DND-41 (cell line): ENCODE results near the gene NIT1.
"Not testable (repeated sequence)": the region's sequence is repeated elsewhere in the genome, so short reads cannot be mapped to it uniquely, and the experiment has no call there.

Experiments
- CTCF ChIP-seq: IDR thresholded peaks from 2 replicates; pipeline ENCODE4 v1.5.1; 2012; ENCODE audit warnings: borderline replicate concordance, low read length, moderate library complexity, mild to moderate bottlenecking; ENCODE audit not compliant: poor library complexity, severe bottlenecking; ENCODE audit errors: extremely low read depth
- EZH2 ChIP-seq: IDR thresholded peaks from 3 replicates; pipeline ENCODE4 v1.6.1; 2012; ENCODE audit warnings: borderline replicate concordance, low read depth, mild to moderate bottlenecking, moderate library complexity, low read length, inconsistent platforms; ENCODE audit not compliant: severe bottlenecking

GRCh38 chr1:161115961-161116360 lies 1.9 kb upstream of the NIT1 start:
- not testable (repeated sequence) for TF ChIP-seq CTCF, EZH2
